Measurements from ENCODE around the gene UVRAG.

The UVRAG gene

GRCh38 chr11:76170468-76170867 lies 355.5 kb downstream of the UVRAG start:
- Histone ChIP-seq H3K9me3 (replicated peaks in 1 of 2; ENCODE audit: control insufficient read depth in 2 of 2, insufficient read depth in 1 of 2, low read depth in 1 of 2, low read length in 2 of 2) (no peaks in the 10 kb centered on the region), H3K27ac (replicated peaks; ENCODE audit: low read length) (no peak overlapping the region), H2BK15ac (ENCODE audit: low read length) (peak overlapping the region; percentile 35), H4K8ac (ENCODE audit: low read depth, low read length) (no peak overlapping the region), H2AK5ac (ENCODE audit: low read depth, low read length) (no peak overlapping the region), H3K79me1 (ENCODE audit: low read depth, low read length) (no peaks in the 10 kb centered on the region), H2BK12ac (ENCODE audit: low read length) (no peak overlapping the region), H3K4me3 (ENCODE audit: low read length in 2 of 2) (no peak overlapping the region), H3K27me3 (ENCODE audit: control insufficient read depth in 3 of 3, insufficient read depth in 3 of 3, low read depth in 1 of 3, low read length in 3 of 3) (peaks cover 0 to 29% (median 0%) of the 10 kb centered on the region in 3 experiments), H2AFZ (ENCODE audit: low read length) (no peak overlapping the region), H3K4ac (ENCODE audit: low read length) (no peak overlapping the region), H3K23ac (ENCODE audit: low read depth, low read length, poor library complexity) (no peak overlapping the region), H3K14ac (ENCODE audit: low read length) (peak overlapping the region; percentile 72), H4K91ac (ENCODE audit: low read depth, low read length, poor library complexity) (no peak overlapping the region), H2BK120ac (ENCODE audit: low read depth, low read length) (no peak overlapping the region), H2BK5ac (ENCODE audit: low read length) (no peak overlapping the region), H3K18ac (ENCODE audit: low read length) (no peak overlapping the region), H3K4me2 (ENCODE audit: insufficient read depth, low read length, poor library complexity, severe bottlenecking) (no peak overlapping the region), H3K4me1 (ENCODE audit: control insufficient read depth in 2 of 2, insufficient read depth in 1 of 2, low read depth in 1 of 2, low read length in 2 of 2) (no peaks in the 10 kb centered on the region), H3K9ac (ENCODE audit: low read depth, low read length, poor library complexity) (no peak overlapping the region), H3K36me3 (replicated peaks in 1 of 2; ENCODE audit: control insufficient read depth in 2 of 2, insufficient read depth in 2 of 2, low read length in 2 of 2) (no peaks in the 10 kb centered on the region)
- DNase-seq (ENCODE audit: low spot score): no peak
- no CpG with 5 or more reads among the region's 4 CpGs for WGBS, 2 donors (ENCODE audit: extremely low coverage in 2 of 2, insufficient read length in 2 of 2, insufficient replicate concordance in 1 of 2)

DNA sequence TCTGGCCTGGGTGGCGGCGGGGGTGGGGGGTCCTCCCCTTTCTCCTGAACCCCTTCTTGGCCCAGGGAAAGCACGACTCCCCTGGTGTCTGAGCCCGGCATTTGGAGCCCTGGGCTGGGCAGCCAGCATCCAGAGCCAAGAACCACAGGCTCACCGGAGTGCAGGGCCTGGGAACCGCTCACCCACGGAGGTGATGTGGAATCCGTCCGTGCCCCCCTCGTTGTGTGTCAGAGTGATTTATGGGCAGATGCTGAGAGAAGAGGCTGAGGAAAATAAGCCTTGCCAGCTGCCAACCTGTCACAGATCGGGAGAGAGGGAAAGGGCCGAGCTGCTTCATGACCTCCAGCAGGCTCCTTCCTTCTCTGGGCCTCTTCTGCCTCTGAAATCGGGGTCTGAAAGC lies 357.6 kb downstream of the UVRAG start:
- H3K27me3 ChIP-seq (ENCODE audit: control insufficient read depth in 3 of 3, insufficient read depth in 3 of 3, low read depth in 1 of 3, low read length in 3 of 3): peaks cover 0 to 30% (median 0%) of the 10 kb centered on the region in 3 experiments
- peak overlapping the region; percentile 22 for H2BK15ac ChIP-seq (ENCODE audit: low read length)
- H2BK12ac ChIP-seq (ENCODE audit: low read length): peak overlapping the region; percentile 30
- H2AFZ ChIP-seq (ENCODE audit: low read length): no peak overlapping the region
- no peaks in the 10 kb centered on the region for H3K9me3 ChIP-seq (replicated peaks in 1 of 2; ENCODE audit: control insufficient read depth in 2 of 2, insufficient read depth in 1 of 2, low read depth in 1 of 2, low read length in 2 of 2)
- no peak overlapping the region for H3K23ac ChIP-seq (ENCODE audit: low read depth, low read length, poor library complexity)
- no peak for DNase-seq (ENCODE audit: low spot score)
- H3K79me1 ChIP-seq (ENCODE audit: low read depth, low read length): no peaks in the 10 kb centered on the region
- H3K36me3 ChIP-seq (replicated peaks in 1 of 2; ENCODE audit: control insufficient read depth in 2 of 2, insufficient read depth in 2 of 2, low read length in 2 of 2): no peaks in the 10 kb centered on the region
- H3K4me3 ChIP-seq (ENCODE audit: low read length in 2 of 2): no peak overlapping the region
- no CpG with 5 or more reads among the region's 13 CpGs for WGBS, 2 donors (ENCODE audit: extremely low coverage in 2 of 2, insufficient read length in 2 of 2, insufficient replicate concordance in 1 of 2)
- no peak overlapping the region for H3K27ac ChIP-seq (replicated peaks; ENCODE audit: low read length)
- peak overlapping the region; percentile 81 for H2AK5ac ChIP-seq (ENCODE audit: low read depth, low read length)
- H2BK5ac ChIP-seq (ENCODE audit: low read length): peak overlapping the region; percentile 63
- H3K4me2 ChIP-seq (ENCODE audit: insufficient read depth, low read length, poor library complexity, severe bottlenecking): no peak overlapping the region
- H3K4ac ChIP-seq (ENCODE audit: low read length): no peak overlapping the region
- no peaks in the 10 kb centered on the region for H3K4me1 ChIP-seq (ENCODE audit: control insufficient read depth in 2 of 2, insufficient read depth in 1 of 2, low read depth in 1 of 2, low read length in 2 of 2)
- no peak overlapping the region for H3K9ac ChIP-seq (ENCODE audit: low read depth, low read length, poor library complexity)
- H3K18ac ChIP-seq (ENCODE audit: low read length): peak overlapping the region; percentile 69
- H4K8ac ChIP-seq (ENCODE audit: low read depth, low read length): no peak overlapping the region
- H3K14ac ChIP-seq (ENCODE audit: low read length): no peak overlapping the region
- no peak overlapping the region for H2BK120ac ChIP-seq (ENCODE audit: low read depth, low read length)
- H4K91ac ChIP-seq (ENCODE audit: low read depth, low read length, poor library complexity): no peak overlapping the region

DNA sequence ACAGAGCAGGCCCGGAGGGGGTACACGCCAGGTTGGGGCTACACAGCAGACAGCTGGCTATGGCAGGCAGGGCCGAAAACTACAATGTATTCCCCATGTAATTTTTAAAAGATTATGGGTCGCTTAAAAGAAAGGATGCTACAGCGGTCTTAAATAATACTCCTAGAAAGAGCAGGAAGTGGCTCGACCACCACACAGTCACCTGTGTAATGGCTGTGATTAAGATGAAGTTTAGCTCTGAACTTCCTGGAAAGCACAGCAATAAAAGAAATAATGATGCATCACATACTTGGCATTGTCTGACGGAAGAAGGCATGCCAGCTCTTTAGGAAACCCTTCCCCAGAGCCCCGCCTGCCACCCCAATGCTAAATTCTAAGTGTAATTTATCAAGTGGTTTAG lies 358.7 kb downstream of the UVRAG start:
- H3K14ac ChIP-seq (ENCODE audit: low read length): peak overlapping the region; percentile 71
- no peak overlapping the region for H3K4ac ChIP-seq (ENCODE audit: low read length)

DNA sequence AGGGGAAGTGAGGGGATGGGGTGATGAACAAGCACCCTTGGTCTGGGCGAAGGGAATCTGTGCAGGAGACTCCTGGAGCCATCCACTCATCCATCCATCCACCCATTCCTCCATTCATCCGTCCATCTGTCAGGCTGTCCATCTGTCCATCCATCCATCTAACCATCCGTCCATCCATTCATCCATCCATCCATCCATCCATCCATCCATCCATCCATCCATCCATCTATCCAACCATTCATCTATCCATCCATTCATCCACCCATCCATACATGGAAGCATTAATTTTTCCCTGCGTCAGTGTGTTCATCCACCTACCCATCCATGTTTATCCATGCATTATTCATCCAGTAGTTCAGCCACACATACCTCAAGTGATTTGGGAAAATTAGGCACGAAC lies 359.3 kb downstream of the UVRAG start:
- DNase-seq (ENCODE audit: low spot score): no peak
- Histone ChIP-seq H2AK5ac (ENCODE audit: low read depth, low read length) (no peak overlapping the region), H3K27me3 (ENCODE audit: control insufficient read depth in 3 of 3, insufficient read depth in 3 of 3, low read depth in 1 of 3, low read length in 3 of 3) (peaks cover 0 to 35% (median 0%) of the 10 kb centered on the region in 3 experiments), H4K91ac (ENCODE audit: low read depth, low read length, poor library complexity) (no peak overlapping the region), H3K9ac (ENCODE audit: low read depth, low read length, poor library complexity) (no peak overlapping the region), H3K9me3 (replicated peaks in 1 of 2; ENCODE audit: control insufficient read depth in 2 of 2, insufficient read depth in 1 of 2, low read depth in 1 of 2, low read length in 2 of 2) (no peaks in the 10 kb centered on the region), H3K4me2 (ENCODE audit: insufficient read depth, low read length, poor library complexity, severe bottlenecking) (no peak overlapping the region), H3K4ac (ENCODE audit: low read length) (no peak overlapping the region), H3K36me3 (replicated peaks in 1 of 2; ENCODE audit: control insufficient read depth in 2 of 2, insufficient read depth in 2 of 2, low read length in 2 of 2) (no peaks in the 10 kb centered on the region), H2BK5ac (ENCODE audit: low read length) (no peak overlapping the region), H3K4me1 (ENCODE audit: control insufficient read depth in 2 of 2, insufficient read depth in 1 of 2, low read depth in 1 of 2, low read length in 2 of 2) (no peaks in the 10 kb centered on the region), H2BK15ac (ENCODE audit: low read length) (no peak overlapping the region), H3K18ac (ENCODE audit: low read length) (no peak overlapping the region), H2BK12ac (ENCODE audit: low read length) (no peak overlapping the region), H2BK120ac (ENCODE audit: low read depth, low read length) (no peak overlapping the region), H3K79me1 (ENCODE audit: low read depth, low read length) (no peaks in the 10 kb centered on the region), H4K8ac (ENCODE audit: low read depth, low read length) (no peak overlapping the region), H2AFZ (ENCODE audit: low read length) (no peak overlapping the region), H3K27ac (replicated peaks; ENCODE audit: low read length) (no peak overlapping the region), H3K23ac (ENCODE audit: low read depth, low read length, poor library complexity) (no peak overlapping the region), H3K4me3 (ENCODE audit: low read length in 2 of 2) (no peak overlapping the region), H3K14ac (ENCODE audit: low read length) (no peak overlapping the region)
- WGBS, 2 donors (ENCODE audit: extremely low coverage in 2 of 2, insufficient read length in 2 of 2, insufficient replicate concordance in 1 of 2): no CpG with 5 or more reads among the region's 5 CpGs

More for the DNA sequence above, 358.7 kb downstream of the UVRAG start:
- H3K23ac ChIP-seq (ENCODE audit: low read depth, low read length, poor library complexity): peak overlapping the region; percentile 65
- H2BK120ac ChIP-seq (ENCODE audit: low read depth, low read length): no peak overlapping the region
- H3K4me1 ChIP-seq (ENCODE audit: control insufficient read depth in 2 of 2, insufficient read depth in 1 of 2, low read depth in 1 of 2, low read length in 2 of 2): no peaks in the 10 kb centered on the region
- no peaks in the 10 kb centered on the region for H3K36me3 ChIP-seq (replicated peaks in 1 of 2; ENCODE audit: control insufficient read depth in 2 of 2, insufficient read depth in 2 of 2, low read length in 2 of 2)
- peak overlapping the region; percentile 49 for H2BK15ac ChIP-seq (ENCODE audit: low read length)
- H3K79me1 ChIP-seq (ENCODE audit: low read depth, low read length): no peaks in the 10 kb centered on the region
- H3K18ac ChIP-seq (ENCODE audit: low read length): peak overlapping the region; percentile 19
- no peak overlapping the region for H3K4me2 ChIP-seq (ENCODE audit: insufficient read depth, low read length, poor library complexity, severe bottlenecking)
- H2AFZ ChIP-seq (ENCODE audit: low read length): no peak overlapping the region
- no CpG with 5 or more reads among the region's 8 CpGs for WGBS, 2 donors (ENCODE audit: extremely low coverage in 2 of 2, insufficient read length in 2 of 2, insufficient replicate concordance in 1 of 2)
- H2AK5ac ChIP-seq (ENCODE audit: low read depth, low read length): no peak overlapping the region
- H3K4me3 ChIP-seq (ENCODE audit: low read length in 2 of 2): no peak overlapping the region
- no peak for DNase-seq (ENCODE audit: low spot score)
- no peak overlapping the region for H4K91ac ChIP-seq (ENCODE audit: low read depth, low read length, poor library complexity)
- no peaks in the 10 kb centered on the region for H3K9me3 ChIP-seq (replicated peaks in 1 of 2; ENCODE audit: control insufficient read depth in 2 of 2, insufficient read depth in 1 of 2, low read depth in 1 of 2, low read length in 2 of 2)
- peaks cover 0 to 39% (median 0%) of the 10 kb centered on the region in 3 experiments for H3K27me3 ChIP-seq (ENCODE audit: control insufficient read depth in 3 of 3, insufficient read depth in 3 of 3, low read depth in 1 of 3, low read length in 3 of 3)
- no peak overlapping the region for H3K9ac ChIP-seq (ENCODE audit: low read depth, low read length, poor library complexity)
- H2BK12ac ChIP-seq (ENCODE audit: low read length): no peak overlapping the region
- H4K8ac ChIP-seq (ENCODE audit: low read depth, low read length): no peak overlapping the region
- no peak overlapping the region for H2BK5ac ChIP-seq (ENCODE audit: low read length)
- no peak overlapping the region for H3K27ac ChIP-seq (replicated peaks; ENCODE audit: low read length)

Measured in neuronal stem cell (in vitro differentiated cells).